GM19467 (cell line): ENCODE results near the gene RAP2A.
A peak's percentile ranks its signal among the peaks of the same experiment; 100 is the strongest.

Source experiments
- ATAC-seq: cut with Tn5 transposase; IDR thresholded peaks from one replicate; pipeline ENCODE4 v1.9.1; 2021; ENCODE audit warnings: mild to moderate bottlenecking, moderate library complexity; ENCODE audit not compliant: unreplicated experiment

The RAP2A gene

DNA sequence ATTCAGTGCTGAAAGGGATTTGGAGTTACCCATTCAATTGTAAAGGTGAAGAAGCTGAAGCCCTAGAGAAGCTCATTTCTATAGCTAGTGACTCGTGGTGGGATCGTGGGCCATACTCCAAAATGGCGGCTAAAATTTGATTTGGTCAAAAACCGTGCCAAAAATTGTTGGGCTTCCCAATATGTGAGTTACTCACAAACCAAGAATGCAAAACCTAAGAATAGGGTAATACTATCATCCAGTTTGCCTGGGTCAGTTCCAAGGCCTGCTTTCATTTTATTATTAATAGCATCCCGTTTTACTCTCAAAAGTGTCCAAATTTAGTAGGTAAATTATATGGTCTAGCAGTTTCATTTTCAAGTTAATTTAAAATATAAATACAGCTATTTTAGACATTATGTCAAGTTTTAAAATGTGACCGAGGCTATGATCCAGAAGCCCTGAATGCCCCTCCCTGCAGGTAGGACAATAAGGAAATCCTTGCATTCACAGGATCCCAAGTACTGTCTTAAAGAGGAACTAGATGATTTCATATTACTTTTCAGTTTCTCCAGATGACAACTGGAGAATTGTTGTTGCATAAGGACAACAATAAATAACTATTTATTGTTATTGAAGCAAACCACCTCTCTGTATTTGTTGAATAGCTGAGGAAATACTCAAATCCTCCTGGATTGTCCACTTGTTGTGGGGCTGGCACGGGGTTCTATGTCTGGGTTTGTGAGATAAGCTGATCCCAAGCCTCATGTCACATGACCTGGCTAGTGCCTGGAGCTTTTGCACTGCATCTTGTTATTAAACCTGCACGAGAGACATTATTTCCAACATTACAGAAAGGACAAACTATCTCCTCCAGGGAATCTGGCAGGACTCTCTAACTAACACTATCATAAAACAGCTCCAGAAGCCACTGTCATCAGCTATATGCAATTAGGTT is 11.6 kb upstream of the RAP2A start:
- ATAC-seq = no peak

DNA sequence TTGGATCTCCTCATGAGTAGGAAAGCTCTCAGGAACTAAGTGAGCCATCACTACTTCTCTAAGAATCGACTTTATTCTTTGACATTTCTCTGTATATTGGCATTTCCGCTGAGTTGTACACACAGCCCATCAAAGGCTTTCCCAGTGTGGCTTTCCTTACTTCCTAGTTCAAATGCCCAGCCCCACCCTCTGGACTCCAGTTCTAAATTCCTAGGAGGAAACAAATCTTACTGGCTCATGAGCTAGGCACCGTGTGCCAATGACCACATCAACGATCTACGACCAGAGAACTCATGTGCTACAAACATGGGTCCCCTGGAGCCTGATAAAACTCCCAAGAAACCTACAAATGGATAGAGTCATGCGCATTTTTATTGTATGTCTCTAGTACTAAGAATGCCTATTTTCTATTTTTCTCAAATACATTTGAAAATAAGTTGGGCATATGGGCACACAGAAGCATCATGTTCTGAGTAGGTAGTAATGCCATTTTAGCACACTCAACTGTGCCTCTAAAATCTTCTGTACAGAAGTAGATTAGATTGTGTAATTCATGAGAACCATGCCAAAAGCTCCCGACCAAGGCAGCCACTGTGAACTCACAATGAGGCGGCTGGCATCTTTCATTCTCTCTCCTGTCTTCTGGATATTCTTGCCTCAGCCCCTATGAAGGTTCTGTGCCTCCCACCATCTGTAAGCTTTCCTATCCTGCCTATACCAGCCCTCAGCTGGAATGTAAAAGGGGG is 10.5 kb upstream of the RAP2A start:
- ATAC-seq = no peak

DNA sequence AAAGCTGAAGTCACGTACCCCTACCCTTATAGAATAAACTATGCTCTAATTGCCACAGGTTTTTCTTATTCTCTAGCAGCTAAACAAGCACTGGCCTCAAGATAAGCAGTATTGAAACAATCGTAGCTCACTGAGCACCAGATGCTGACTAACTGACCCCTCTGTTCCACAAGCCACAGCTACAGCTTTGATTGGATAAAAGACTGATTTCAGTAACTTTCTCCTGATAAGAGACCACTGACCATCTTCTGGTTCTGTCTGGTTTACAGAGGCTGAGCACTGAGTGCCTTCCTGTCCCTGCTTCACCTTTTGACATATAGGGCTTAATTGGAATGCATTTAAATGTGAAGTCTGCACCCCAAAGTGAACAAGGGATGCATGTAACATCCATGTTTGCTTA is 8.4 kb upstream of the RAP2A start:
- ATAC-seq = no peak

DNA sequence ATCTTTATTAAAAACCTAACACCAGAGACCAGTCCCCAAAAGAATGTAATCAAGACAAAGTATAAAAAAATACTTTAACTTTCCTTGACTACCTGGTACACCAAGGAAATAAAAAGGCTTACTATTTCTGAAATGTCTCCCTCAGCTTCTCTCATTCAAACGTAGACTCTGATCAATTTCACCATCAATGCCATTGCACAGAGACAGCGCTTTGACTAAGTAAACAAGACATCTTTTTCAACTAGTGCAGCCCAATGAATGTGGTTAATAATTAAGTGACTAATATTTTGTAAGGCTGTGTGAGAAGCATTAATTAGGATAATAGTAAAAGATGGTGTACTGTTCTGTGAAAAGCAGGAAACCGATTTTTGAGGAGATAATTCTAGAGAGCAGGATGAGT is 7.3 kb upstream of the RAP2A start:
- ATAC-seq = no peak

DNA sequence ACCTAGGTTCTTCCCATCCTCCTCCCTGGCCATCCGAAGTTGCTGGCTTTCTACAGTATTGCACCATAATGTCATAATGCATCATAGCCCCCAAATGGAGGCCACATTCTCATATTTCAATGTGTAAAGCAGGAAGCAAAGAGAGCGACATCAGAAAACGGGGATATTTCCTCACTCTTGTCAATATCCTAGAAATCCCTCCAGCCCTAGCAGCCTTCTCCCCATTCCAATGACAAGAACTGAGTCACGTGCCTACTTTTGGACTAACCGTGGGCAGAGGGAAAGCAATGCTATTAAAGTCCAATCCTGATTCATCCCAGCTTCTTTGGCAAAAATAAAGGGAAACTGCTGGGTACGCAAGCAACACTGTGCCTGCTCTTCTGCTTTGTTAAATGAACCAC is 4.3 kb upstream of the RAP2A start:
- ATAC-seq = no peak

DNA sequence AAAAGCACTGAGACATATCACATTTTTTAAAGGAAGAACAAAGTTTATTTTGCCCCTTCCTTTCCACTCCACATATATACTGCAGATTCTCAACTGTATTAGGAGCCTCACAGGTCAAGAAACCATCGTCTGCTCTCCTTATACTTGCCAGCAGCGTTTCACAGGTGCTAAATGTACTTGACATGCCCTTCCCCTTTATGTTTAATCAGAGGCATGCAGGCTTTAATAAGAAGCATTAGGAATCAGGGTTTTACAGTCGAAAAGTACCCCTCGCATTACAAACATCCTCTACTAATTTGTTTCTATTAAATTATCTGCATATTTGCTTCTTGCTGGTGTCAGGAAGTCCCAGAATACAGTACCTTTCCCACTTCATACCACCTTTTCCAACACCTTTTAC is 3.7 kb upstream of the RAP2A start:
- ATAC-seq = no peak

DNA sequence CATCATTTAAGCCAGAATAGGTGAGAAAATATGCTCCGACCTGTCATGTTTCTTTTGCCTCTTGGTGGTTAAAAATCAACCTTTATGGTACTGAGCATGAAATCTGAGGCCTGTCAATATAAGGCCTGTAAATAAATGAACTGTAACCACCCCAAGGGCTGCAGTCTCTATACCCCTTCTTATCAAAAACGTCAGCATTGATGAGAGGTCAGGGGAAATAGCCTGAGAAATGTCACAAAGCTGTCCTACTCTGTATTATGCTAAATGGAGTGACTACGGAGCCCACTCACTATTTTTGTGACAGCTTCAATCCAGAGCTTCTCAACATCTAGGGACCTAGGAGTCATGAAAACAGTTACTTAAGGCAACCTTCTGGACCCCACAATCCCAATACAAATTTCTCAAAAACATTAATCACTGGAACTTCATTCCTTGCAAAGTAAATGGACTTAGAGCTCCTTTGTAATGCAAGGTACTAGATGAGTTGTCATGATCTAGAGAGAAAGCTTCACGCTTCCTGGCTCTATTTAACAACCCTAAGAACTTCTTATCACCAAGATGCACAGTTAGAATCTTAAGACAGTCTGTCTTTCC is 2.7 kb upstream of the RAP2A start:
- ATAC-seq = no peak

DNA sequence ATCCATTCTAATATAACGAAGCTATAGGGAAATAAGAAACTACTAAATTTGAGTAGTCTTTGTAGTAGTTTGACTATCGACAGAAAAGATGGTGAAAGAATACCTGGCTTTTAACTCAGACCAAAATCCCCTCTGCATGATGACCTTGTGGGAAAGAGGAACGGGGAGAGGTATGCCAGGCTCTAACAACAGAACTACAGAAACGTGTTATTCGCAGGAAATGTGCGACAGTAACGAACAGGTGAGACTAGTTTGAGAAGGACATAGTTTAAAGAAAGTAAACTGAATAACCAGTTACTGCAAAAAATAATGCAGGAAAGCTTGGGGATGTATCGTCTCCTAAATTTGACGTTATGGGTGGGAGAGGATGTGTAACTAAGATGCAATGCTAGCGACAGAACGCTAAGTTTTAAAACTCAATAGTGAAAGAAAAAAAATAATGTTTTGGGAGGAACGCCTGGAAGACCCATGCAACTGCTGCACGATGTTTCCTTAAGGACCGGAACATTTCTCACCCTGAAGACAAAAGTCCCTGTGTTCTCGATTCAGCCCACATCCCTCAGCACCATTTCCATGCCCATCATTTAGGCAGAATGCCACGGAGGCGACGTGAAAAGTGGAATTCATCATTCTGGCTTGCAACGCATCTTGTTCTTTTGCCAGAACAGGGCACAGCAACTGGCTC is 1.6 kb upstream of the RAP2A start:
- no peak for ATAC-seq

DNA sequence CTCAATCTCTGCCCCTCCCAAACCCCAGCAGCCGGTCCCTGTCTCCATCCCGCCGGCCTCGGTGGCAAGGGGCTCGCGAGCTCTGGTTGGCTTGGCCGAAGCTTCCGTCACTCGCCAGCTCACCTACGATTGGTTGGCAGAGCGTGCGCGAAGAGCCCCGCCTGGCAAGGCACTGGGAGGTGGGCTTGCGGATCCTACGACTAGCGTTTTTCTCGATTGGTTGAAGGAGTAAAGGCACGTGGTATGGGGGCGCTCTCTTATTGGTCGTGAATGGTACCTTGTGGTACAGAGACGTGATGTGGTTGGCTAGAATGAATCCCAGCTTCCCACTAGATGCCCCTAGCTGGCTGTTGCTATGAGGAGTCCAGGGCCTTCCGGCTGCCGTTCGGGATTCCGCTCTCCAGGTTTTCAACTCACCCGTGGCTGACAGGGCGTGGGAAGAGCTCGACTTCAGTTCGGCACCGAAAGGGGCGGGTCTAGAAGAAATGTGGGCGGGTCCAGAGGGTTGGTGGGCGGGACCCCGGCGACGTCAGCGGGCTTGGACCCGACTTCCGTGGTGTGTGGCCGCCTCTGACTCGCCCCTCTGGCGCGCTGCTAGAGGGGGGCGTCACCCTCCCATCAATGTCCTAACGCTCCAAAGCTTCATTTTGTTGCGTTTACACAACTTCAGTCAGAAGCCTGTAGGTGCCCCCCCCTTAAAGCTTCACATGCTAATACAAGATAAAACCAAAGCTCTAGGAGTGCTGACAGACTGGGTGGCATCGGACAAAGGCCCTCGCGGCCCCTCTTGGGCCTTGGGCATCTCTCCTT is 847 bp upstream of the RAP2A start:
- ATAC-seq = peak; percentile 75

DNA sequence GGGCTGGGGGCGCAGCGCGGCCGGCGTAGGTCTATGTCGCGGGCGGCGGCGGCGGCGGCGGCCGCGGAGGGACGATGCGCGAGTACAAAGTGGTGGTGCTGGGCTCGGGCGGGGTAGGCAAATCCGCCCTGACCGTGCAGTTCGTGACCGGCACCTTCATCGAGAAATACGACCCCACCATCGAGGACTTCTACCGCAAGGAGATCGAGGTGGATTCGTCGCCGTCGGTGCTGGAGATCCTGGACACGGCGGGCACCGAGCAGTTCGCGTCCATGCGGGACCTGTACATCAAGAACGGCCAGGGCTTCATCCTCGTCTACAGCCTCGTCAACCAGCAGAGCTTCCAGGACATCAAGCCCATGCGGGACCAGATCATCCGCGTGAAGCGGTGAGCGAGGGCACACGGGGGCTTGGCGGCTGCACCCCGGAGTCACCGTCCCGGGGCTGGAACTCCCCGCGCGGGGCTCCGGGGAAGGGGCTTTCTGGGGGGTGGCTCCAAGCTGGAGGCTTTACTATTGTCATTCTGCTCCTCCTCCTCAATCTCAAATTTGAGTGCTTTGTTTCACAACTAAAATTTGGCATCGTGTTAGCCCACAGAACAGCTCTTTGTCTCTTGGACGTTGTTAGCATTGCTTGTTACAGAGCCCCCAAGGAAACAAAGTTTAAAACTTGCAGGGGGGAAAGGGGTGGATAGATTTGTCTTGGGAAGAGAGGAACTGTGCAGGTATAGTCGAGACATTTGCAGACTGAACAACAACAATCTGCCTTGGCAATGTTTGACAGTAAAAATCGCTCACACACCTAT is 630 bp downstream of the RAP2A start:
- peak; percentile 1 for ATAC-seq

DNA sequence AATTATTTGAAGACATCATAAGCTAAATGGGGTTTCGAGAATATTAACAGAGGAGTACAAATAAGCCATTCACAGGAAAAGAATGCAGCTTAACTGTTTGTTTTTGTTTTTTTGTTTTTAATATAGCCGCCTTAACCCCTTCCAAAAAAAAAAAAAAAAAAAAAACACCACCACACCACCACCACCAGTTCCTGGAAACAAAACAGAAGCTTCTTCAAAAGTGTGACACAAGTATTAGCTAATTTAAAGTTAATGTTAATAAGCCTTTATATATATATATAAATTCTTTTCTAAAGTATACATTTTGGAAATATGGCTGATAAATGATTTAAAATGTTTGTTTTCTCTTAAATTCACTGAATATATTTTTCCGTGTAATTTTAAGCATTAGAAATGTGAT is 1.4 kb downstream of the RAP2A start:
- no peak for ATAC-seq

DNA sequence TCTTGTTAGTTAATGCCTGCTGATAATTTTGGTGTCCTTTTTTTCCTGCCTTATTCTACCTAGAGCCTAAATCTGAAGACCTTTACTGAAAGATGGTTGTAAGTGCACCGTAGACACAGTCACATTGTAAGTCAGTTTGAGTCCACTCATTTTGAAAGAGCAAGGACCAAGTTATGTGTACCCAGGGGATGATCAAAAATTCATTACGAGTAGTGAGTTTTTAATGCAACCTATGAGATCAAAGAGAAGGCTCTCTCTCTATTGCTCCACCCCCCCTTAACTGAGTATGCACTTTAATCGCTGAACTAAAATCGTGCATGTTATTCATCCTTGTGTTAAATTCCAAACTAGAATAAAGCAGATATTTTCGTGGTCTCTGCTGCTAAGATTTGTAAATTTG is 1.8 kb downstream of the RAP2A start:
- ATAC-seq = no peak

DNA sequence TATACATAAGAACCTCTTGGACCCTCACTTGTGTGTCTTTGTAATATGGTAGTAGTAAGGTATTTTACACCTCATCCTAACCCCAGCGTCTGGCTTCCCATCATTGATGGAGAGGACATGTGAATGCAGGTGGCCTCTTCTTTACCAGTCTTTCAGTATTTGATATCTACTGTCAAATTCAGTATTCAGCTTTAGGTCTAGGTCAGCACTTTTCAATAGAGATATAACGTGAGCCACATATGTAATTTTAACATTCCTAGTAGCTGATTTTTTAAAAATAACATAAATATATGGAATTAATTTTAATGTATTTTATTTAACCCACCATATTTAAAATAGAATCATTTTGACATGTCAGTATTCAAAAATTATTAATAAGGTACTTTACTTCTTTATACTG is 2.9 kb downstream of the RAP2A start:
- no peak for ATAC-seq

DNA sequence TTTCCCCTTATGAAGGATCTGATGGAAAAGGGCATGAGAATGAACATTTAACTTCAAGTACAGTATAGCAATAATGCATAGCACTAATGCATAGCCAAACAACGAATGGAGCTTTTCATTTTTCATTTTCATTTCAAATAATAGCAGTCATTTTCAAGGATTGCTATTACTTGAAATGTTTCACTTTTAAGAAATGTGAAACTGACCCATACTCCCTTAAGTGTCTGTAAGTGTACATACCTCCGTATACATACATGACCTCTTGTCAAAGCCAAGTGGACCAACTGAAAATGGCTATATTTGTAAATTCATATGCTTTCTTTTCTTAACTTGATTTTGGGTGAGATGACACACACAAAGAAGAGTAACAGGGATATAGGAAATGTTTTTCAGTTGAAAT is 3.8 kb downstream of the RAP2A start:
- no peak for ATAC-seq

DNA sequence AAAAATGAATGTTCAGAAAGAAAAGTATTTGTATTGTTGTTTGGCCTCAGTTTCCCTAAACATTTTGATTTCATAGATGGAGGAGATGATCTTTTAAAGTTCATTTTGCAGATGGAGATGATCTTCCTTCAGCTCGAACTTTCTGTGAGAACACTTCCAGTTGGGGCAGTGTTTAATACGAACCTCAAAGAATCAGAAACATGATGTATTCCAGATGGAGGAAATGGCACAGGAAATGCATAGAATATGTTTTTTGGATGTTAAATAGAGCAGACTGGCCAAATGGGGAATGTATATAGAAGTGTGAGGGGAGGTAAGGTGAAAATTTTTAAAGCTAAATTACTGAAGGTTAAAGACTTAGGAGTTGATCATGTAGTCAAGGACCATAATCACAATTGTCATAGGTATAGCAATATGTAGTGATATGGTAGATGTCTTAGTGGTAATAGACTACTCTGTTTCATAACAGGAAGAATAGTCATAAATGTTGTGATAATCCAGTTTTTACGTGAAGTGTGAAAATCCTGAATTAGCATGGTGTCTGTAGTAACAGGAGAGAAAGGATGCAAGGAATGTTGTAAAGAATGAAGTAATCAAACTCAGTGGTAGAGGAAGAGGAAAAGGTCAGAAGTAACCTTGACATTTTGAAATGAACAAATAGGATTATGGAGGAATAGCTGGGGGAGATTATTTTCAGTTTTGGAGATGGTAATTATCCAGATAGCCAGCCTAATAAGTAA is 5.1 kb downstream of the RAP2A start:
- no peak for ATAC-seq

DNA sequence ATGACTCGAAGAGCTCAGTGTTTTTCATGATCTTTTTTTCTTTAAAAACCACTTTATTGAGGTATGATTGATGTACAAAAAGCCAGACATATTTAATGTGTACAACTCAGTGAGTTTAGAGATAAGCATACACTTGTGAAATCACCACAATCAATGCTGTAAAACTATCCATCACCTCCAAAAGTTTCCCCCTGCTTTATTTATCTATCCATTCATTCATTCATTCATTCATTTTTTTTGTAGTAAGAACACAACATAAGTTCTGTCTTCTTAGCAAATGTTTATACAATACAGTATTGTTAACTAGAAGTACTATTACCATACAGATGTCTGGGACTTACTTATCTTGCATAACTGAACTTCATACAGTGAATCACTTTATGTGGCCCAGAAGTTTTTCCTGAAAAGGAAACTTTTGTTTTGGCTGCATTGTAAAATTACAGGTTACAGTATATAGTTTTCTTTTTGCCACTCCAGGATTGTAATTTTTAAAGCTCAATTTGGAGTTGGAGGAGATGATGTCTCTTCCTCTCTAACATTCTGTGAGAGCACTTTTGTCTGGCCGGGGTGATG is 6.7 kb downstream of the RAP2A start:
- no peak for ATAC-seq

DNA sequence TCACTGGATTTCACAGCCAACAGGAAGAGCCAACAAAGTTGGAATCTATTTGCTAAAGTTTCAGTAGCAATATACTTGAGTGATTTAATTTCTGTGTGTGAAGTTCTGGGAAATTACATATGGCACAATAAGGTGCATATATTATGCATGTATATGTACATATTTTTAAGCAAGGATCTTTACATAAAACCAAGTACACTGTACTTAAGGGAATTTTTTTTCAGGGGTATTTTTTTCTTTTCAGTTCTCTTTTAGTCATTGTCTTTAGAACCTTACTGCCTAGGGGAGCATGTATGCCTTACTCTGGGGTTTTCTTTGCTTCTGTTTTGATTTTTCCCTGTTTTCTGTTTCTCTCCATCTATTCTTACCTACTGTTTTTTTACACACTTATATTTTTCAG is 7.4 kb downstream of the RAP2A start:
- no peak for ATAC-seq

DNA sequence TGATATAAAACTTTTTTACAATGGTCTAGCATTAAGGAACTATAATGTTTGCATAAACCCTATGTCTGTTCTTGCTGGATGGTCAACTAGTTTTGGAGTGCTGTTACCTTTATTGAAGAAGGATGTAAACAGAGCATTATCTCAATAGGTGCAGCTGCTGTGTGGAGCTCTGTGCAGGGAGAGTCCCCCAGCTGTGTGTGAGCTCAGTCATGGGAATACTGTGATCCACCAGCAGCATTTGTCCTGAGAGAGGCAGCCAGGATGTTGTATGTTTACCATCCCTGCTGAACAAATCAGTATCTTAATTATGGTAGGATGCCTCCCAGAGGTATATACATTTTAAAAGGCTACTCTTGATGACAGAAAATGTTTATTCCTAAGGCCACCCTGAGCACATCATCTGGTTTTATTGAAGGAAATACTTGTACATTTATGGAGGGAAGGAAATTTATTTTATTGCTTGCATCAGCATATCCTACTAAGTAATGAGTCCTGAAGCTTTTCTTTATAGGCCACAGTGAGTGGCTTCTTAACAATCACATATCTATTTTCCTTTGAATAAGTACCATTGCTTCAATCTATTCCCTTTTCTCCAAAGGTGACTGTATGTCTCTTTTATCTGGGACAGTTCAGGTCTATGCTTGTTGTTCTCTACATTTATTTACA is 11.7 kb downstream of the RAP2A start:
- ATAC-seq = no peak
